ENCODE measurements around the gene PRR29.
"Not testable (repeated sequence)": the region's sequence is repeated elsewhere in the genome, so short reads cannot be mapped to it uniquely, and the experiment has no call there.

The PRR29 gene

DNA sequence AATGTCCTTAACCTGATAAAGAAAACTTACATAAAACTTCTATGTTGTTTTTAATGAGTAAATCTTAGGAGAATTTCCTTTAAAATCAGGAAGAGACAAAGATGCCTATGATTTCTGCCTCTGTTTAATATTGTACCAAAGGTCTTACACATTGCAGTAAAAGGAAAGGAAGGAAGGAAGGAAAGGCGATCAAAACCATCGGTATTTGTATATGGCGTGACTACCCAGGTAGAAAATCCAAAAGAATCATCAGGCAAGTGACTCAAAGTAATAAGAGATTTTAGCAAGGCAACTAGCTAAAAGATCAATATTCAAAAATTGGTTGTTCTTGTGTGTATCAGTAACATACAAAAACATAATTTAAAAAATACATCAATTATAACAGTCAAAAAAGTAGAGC, 18.8 kb downstream of the PRR29 start:
- DNase-seq = no peak

GRCh38 chr17:64017381-64017980, 19.3 kb downstream of the PRR29 start:
- no peak for DNase-seq

- not testable (repeated sequence) for DNase-seq
These were observed 21.4 kb downstream of the PRR29 start for GRCh38 chr17:64019551-64019961.

DNA sequence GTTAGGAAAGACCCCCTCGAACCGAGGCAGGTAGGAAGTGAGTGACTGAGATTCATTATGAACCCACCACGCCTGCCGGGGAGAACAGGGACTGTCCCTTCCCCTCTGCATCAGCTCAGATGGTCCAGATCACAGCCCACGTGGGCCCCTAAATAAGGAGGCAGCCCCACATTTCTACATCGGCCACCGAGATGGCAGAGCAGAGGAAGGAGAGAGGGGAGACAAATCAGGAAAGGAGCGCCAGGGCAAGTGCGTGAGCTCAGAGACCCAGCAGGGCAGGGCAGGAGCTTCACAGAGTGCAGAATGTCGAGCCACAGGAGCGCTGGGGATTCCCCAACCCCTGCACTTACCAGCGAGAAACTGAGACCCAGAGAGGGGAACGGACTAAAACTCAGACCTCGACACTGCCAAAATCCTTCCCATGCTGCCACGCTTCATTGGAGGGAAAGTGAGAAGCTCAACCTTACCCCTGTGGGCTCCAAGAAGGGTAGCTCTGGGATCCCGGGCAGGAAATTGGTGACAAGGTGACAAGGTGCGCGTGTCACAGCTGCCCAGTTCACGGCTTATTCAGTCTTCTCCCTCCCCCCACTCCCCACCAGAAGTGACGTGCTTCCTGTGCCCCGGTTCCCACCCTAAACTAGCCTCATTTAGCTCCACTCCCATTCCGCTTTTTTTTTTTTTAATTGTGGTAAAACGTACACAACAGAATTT, 22.1 kb downstream of the PRR29 start, which contains the start of gene ICAM2:
Gene ICAM2 (minus strand): TSS at position 578 of the 711 bp plus-strand sequence. CDS start 13,942 bp downstream, outside the sequence.
- no peak for DNase-seq

- no peak for DNase-seq
These were observed 24.5 kb downstream of the PRR29 start for GRCh38 chr17:64022611-64023063.

- no peak for DNase-seq
These were observed 26.1 kb downstream of the PRR29 start for GRCh38 chr17:64024215-64024654.

- DNase-seq = no peak
These were observed 26.9 kb downstream of the PRR29 start for GRCh38 chr17:64024781-64025731.

DNA sequence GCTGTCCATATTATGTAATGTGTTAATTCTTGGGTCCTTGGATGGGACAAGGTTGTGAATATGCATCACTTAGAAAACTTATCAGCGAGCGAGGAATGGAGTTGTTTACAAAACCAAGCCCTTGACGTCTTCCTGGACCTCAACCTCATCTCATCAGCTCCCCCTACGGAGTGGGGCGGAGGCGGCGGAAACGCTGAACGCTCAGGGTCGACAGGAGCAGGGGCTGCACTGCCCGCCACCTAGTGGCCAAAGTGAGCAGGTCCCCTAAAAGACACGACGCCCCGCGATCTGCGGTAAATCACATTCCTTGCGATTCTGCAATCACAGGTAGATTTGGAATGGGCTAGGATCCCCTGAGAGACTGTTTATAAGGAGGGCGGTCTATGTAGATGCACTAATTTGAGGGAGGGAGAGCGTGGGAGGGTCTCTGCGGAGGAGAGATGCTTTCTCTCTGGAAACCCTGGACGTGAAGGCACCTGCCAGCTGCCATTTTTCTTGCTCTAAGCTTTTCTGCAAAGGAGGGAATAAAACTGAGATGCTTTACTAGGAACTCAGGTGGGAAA, 27.7 kb downstream of the PRR29 start:
- DNase-seq = peak; percentile 80

DNA sequence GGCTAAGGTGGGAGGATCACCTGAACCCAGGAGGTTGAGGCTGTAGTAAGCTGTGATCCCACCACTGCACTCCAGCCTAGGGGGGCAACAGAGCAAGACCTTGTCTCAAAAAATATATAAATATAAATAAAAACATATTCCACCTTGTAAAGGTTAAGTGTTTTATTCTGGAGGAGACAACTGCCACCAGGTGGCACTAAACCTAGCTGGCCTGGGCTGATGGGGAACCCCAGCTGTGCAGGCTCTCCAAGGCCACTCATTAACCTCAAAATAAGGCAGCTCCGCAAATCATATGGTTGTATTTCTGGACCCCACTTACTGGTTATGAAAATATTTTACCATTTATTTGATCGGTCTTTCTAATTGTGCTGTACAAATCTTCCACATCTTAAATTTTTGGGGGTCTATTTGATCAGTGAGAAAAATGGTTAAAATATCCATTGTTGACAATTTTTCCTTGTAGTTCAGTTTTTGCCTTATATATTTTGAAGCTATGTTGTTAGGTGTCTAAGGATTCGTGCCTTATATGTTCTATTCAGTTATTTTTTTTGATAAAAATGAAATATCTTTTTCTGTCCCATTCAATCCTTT, 30.8 kb downstream of the PRR29 start:
- peak; percentile 14 for DNase-seq

DNA sequence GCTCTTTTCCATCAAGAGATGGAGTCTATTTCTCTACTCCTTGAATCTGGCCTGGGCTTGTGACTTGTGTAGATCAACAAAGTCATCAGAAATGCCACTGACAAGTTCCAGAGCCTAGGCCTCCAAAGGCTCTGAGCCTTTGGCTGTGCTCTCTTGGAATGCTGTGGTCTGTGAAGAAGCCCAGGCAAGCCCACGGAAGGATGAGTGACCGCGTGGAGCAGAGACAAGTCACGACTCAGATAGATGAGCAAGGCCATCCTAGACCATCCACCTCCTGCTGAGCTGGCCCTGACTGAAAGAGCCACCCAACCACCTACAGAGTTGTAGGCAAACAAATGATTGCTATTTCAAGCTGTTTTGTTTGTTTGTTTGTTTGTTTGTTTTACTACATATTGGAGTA, 33.9 kb downstream of the PRR29 start:
- DNase-seq = no peak

DNA sequence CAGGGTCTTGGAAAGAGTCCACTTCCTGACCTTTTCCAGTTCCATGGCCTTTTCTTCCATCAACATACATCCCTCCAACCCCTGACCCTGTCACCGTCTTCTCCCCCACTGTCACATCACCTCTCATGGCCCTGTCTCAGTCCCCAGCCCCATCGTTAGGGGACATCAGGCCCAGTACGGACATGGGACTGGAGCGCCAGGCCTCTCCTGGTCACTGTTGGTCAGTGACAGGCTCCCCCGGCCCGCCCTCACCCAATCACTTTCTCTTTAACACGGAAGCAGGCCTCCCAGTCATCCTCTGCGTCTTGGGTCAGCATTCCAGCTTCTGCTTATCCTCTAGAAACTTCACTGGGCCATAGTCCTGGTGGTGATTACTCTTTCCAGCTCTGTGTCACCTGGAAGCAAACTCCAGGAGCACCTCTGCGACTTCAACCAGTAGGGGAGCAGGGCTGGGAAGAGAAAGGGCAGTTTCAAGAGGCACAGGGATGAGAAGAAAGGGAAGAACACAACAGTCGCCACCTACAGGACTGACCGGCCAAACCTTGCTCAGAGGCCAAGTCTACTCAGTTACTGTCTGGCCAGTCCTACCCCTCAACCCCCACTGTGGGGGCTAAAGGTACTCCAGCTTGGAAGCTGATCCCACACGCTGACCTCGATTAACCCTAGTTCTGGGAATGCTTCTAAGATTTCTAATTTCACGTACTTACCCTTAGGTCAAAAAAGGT, 38.2 kb downstream of the PRR29 start:
- DNase-seq = no peak

- DNase-seq = no peak
These were observed 39.0 kb downstream of the PRR29 start for GRCh38 chr17:64037180-64037579.

GRCh38 chr17:64037802-64038201, 39.7 kb downstream of the PRR29 start:
- no peak for DNase-seq

DNA sequence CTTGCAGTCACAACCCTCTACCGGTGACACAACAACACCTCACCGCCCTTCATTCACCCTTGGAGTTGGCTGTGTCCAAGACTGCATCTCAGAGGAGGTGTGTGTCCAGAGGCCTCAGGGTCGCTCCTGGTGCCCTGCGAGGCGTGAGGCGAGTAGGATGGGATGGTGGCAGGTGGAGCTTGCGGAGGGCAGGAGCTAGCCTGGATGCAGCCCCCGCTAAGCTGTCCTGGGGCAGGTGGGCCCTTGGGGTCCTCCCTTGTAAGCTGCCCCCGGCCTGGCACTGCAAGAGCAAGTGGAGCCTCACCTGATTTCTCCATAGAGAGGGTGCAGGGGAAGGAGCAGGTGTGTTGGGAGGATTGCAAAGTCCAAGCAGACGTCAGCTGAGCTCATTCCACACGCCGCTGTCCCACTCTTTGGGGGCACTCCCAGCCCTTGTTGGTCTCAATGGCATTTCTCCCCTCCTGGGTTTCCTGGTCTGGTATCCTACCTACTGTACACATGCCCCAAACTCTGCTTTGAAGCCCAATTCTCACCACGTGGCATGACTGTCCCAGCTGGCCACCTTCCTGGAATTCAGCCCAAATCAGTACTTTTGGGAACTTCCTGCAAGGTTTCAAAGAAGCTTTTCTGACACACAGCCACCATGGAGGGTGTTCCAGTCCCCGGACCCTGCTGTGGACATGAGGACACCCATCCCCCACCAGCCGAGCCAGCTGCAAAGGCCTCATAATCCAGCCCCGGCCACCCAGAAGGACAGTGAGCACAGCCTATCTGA, 40.4 kb downstream of the PRR29 start:
- DNase-seq = no peak

GRCh38 chr17:64039106-64039400, 40.9 kb downstream of the PRR29 start:
- DNase-seq = no peak

DNA sequence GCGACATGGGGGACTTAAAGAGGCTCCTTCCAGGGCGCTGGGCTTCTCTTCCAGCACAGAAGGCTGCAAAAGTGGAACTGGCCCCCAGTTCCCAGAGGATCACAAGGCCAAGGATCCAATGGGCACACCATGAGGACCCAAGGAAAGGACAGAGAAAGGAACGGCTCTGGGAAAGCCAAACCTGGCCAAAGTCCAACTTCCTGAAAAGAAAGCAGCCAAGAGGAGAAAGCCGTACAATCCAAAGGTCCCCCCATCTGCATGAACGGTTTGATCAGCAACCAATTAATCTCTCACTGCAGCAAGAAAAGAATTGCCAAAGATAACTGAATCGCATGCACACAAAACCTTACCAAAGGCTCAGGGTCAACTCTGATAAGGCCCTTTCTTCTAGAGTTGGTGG, 42.1 kb downstream of the PRR29 start:
- no peak for DNase-seq

DNA sequence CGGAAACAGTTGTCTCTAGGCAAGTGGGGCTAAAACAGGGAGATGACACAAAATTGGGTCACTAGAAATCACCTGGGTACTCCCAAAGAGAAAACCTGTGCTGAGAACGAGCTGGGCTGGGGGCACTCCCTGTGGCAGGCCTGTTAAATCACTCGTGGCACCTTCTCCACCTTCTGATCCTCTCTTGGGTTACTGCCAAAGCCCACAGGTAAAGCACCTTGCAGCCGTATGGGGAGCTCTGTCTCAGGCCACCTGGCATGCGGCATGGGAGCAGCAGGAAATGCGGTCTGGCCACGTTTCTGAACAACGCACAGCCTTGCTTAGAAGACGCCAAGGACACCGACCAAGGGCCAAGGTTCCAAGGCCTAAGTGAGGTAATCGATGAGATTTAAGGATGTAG, 43.8 kb downstream of the PRR29 start:
- no peak for DNase-seq

DNA sequence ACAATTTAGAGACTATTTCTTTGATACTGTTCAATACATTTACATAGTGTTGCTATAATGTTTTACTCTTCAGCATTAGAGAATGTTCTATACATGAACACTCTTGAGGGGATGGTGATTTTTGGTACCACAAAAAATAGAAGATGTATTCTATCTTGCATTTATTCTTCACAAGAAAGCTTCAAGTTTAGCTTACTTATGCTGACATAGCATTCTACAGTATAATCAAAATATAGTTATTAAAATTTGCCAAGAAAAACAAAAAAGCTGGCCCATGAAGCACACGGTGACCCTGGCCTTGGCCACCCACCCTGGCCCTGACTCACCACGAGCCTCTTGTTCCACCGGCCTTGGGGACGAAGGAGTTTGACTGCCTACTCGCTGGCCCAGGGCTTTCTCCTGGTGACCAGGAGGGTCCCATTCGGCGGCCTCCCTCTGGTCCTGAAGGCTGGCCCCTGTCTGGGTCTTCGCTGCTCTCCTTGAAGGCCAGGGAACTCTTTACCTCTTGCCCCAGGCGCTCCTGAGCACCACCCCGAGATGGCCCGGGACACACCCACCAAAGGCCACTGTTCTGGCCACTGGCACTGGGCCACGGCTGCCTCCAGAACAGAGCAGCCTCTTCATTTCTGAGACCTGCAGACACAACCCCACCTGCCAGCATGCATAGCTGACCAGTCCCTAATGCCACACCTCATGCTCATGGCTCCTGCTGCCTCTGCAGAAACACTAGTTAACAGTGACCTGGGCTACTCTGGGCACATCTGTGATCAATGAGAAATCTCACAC, 44.7 kb downstream of the PRR29 start:
- DNase-seq = no peak

DNA sequence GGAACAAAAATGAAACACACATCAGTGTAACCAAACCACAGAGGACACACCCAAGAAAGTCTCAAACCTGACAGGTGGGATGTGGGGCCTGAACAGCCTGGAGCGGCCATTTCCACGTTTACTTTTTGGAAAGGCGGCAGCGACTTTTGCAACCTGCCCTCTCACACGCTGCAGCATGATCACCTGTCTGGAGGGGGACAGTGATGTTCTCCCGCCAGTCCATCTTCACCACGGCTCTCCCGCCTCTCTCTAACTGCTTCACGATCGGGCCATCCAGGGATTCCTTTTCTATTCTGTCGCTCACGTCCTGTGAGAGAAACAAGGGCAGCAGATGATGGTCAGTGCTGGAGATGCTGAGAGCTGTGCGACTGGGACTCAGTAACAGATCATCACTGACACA, 47.0 kb downstream of the PRR29 start:
- no peak for DNase-seq

- no peak for DNase-seq
These were observed 50.7 kb downstream of the PRR29 start for GRCh38 chr17:64048805-64049204.

DNA sequence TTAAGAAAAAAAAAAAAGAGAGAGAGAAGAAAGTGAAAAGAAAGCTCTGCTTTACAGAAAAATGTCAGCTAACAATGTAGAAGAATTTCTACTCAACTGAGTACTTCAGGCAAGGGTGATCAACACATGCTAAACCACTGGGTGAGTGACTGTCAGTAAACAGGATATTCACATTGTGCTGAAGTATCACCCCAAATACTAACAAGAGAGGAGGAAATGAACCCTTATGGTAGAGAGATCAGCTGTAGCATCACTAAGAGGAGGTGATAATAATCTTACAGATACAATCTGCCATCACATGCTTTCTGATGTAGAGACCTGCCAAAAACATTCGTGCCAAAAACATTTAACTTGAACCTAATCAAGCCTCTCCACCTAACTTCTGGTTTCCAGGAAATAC, 53.0 kb downstream of the PRR29 start:
- DNase-seq = no peak
